PFSK-1 (cell line): ENCODE data around the gene MOV10.

ENCODE experiments used
- POLR2AphosphoS5 ChIP-seq: IDR thresholded peaks from 2 replicates; pipeline ENCODE4 v1.6.1; 2012; ENCODE audit warnings: low read depth, mild to moderate bottlenecking, control low read depth, low read length, moderate library complexity
- SIN3A ChIP-seq: IDR thresholded peaks from 2 replicates; pipeline ENCODE4 v1.6.1; 2012; ENCODE audit warnings: mild to moderate bottlenecking, low read length, moderate library complexity, borderline replicate concordance; ENCODE audit not compliant: insufficient read depth
- TF ChIP-seq, protein P1 (sequence below), 2 experiments: IDR thresholded peaks; 2 replicates each; pipeline versions ENCODE4 v1.6.1 to v1.8.0; 2011 to 2012; ENCODE audit warnings: low read depth in 2 of 2, low read length in 2 of 2, control low read depth in 1 of 2, inconsistent platforms in 1 of 2, mild to moderate bottlenecking in 1 of 2, moderate library complexity in 1 of 2; ENCODE audit not compliant: insufficient read depth in 1 of 2

GRCh38 chr1:112713466-112714312 lies 39.2 kb downstream of the MOV10 start:
- TF ChIP-seq SIN3A (no peak), POLR2AphosphoS5 (no peak)
- TF ChIP-seq, protein P1, sequence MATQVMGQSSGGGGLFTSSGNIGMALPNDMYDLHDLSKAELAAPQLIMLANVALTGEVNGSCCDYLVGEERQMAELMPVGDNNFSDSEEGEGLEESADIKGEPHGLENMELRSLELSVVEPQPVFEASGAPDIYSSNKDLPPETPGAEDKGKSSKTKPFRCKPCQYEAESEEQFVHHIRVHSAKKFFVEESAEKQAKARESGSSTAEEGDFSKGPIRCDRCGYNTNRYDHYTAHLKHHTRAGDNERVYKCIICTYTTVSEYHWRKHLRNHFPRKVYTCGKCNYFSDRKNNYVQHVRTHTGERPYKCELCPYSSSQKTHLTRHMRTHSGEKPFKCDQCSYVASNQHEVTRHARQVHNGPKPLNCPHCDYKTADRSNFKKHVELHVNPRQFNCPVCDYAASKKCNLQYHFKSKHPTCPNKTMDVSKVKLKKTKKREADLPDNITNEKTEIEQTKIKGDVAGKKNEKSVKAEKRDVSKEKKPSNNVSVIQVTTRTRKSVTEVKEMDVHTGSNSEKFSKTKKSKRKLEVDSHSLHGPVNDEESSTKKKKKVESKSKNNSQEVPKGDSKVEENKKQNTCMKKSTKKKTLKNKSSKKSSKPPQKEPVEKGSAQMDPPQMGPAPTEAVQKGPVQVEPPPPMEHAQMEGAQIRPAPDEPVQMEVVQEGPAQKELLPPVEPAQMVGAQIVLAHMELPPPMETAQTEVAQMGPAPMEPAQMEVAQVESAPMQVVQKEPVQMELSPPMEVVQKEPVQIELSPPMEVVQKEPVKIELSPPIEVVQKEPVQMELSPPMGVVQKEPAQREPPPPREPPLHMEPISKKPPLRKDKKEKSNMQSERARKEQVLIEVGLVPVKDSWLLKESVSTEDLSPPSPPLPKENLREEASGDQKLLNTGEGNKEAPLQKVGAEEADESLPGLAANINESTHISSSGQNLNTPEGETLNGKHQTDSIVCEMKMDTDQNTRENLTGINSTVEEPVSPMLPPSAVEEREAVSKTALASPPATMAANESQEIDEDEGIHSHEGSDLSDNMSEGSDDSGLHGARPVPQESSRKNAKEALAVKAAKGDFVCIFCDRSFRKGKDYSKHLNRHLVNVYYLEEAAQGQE (IDR thresholded peaks at IDR 0.05; ENCODE audit: insufficient read depth in 1 of 2, low read depth in 2 of 2, low read length in 2 of 2), result no peak
